Heart left ventricle (tissue), 13 donors: Measurements from ENCODE around the gene DAGLA.

Experiments used
- CTCF ChIP-seq, 12 donors: fragments of 200-600 bp; sonication (generic) in 4 of 12; IDR thresholded peaks; one replicate each; pipeline versions ENCODE4 v1.5.0 to v1.8.0; 2018 to 2022; ENCODE audit warnings: antibody characterized with exemption in 12 of 12, mild to moderate bottlenecking in 5 of 12
- POLR2A ChIP-seq, 2 donors: fragments of 450-650 bp; IDR thresholded peaks; one replicate each; pipeline ENCODE4 v1.6.1; 2017; ENCODE audit warnings: antibody characterized with exemption in 2 of 2, mild to moderate bottlenecking in 2 of 2, moderate library complexity in 2 of 2
- donor health status: ischemic (EF 13 %, LVEDD 7.1; RV severe dilation, severe dysfunction).
- donor health status: DM: no; HTN: yes; CAD: no.
- donor health status: DM: no; HTN: no; CAD: no.
- donor health status: ischemic (EF 25% LVEDD 6.9; RV normal size, moderate dysfunction).
- donor health status: ischemic (EF 25% LVEDD 5.7; RV mildly dilated, moderate dysfunction).
- donor health status: ischemic (EF 35%, LVEDD 5.7; RV mildly dilated, moderate dysfunction).
- donor health status: nonischemic (EF 11% LVEDD 7.7; RV severe dilation, severe dysfunction).
- donor health status: DM: yes; HTN: yes; CAD: no.
- donor health status: PGD.
- donor health status: ischemic (EF 29% LVEDD 5.4; RV normal size, mild dysfunction).
- donor health status: nonischemic (EF 23%, LVEDD 6.1; RV moderate dilation, normal function).

- TF ChIP-seq CTCF (IDR thresholded peaks at IDR 0.05), result no peak
- TF ChIP-seq POLR2A (IDR thresholded peaks at IDR 0.05), result no peak
Measured at GRCh38 chr11:61675826-61676225, 4.4 kb upstream of the DAGLA start.
